ENCODE measurements around the gene DAP3.

The DAP3 gene

DNA sequence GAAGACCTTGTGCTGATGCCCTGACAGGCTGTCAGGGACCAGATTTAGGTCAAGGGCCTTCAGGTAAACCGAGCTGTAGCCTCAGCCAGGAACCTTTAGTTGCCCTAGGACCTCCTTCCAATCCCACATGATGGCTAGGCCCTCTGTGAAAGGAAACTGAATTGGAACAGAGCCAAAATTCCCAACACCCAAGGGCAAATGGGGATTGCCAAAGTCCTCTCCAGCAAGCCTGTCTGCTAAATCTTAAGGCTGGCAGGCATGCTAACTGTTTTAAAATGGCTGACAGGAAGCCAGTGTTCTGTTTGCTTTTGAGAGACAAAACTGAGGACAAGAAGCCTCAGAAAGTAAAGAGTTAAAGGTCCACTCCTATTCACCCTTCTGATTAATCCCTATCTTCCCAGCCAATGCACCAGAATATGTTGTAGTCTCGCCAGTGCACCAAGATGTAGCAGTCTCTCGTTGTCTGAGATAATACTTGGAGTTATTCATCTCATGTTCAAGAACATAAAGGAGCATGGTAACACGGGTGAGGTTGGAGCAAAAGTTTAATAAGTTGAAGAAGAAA, 43.8 kb upstream of the DAP3 start:
- no peak for ATAC-seq
- TF ChIP-seq, protein P1, sequence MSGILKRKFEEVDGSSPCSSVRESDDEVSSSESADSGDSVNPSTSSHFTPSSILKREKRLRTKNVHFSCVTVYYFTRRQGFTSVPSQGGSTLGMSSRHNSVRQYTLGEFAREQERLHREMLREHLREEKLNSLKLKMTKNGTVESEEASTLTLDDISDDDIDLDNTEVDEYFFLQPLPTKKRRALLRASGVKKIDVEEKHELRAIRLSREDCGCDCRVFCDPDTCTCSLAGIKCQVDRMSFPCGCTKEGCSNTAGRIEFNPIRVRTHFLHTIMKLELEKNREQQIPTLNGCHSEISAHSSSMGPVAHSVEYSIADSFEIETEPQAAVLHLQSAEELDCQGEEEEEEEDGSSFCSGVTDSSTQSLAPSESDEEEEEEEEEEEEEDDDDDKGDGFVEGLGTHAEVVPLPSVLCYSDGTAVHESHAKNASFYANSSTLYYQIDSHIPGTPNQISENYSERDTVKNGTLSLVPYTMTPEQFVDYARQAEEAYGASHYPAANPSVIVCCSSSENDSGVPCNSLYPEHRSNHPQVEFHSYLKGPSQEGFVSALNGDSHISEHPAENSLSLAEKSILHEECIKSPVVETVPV (CRISPR knock-in tag; IDR thresholded peaks at IDR 0.05) = no peak
- TF ChIP-seq, protein P2, sequence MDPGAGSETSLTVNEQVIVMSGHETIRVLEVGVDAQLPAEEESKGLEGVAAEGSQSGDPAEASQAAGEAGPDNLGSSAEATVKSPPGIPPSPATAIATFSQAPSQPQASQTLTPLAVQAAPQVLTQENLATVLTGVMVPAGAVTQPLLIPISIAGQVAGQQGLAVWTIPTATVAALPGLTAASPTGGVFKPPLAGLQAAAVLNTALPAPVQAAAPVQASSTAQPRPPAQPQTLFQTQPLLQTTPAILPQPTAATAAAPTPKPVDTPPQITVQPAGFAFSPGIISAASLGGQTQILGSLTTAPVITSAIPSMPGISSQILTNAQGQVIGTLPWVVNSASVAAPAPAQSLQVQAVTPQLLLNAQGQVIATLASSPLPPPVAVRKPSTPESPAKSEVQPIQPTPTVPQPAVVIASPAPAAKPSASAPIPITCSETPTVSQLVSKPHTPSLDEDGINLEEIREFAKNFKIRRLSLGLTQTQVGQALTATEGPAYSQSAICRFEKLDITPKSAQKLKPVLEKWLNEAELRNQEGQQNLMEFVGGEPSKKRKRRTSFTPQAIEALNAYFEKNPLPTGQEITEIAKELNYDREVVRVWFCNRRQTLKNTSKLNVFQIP (CRISPR knock-in tag; IDR thresholded peaks at IDR 0.05; ENCODE audit: borderline replicate concordance, low read depth) = no peak
- no peak for TF ChIP-seq SNAI2 (CRISPR knock-in tag; IDR thresholded peaks at IDR 0.05)
- TF ChIP-seq, protein P3, sequence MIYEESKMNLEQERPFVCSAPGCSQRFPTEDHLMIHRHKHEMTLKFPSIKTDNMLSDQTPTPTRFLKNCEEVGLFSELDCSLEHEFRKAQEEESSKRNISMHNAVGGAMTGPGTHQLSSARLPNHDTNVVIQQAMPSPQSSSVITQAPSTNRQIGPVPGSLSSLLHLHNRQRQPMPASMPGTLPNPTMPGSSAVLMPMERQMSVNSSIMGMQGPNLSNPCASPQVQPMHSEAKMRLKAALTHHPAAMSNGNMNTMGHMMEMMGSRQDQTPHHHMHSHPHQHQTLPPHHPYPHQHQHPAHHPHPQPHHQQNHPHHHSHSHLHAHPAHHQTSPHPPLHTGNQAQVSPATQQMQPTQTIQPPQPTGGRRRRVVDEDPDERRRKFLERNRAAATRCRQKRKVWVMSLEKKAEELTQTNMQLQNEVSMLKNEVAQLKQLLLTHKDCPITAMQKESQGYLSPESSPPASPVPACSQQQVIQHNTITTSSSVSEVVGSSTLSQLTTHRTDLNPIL (CRISPR knock-in tag; IDR thresholded peaks at IDR 0.05; ENCODE audit: low read depth) = no peak
- TF ChIP-seq ISL1 (CRISPR knock-in tag; IDR thresholded peaks at IDR 0.05) = no peak
- no peak for TF ChIP-seq RARB (CRISPR knock-in tag; IDR thresholded peaks at IDR 0.05)
- TF ChIP-seq TCF4 (CRISPR knock-in tag; IDR thresholded peaks at IDR 0.05; ENCODE audit: borderline replicate concordance) = no peak
- no peak for TF ChIP-seq ZNF70 (CRISPR knock-in tag; IDR thresholded peaks at IDR 0.05)
- no peak for TF ChIP-seq CSDC2 (CRISPR knock-in tag; IDR thresholded peaks at IDR 0.05)
- TF ChIP-seq ARNTL (CRISPR knock-in tag; IDR thresholded peaks at IDR 0.05; ENCODE audit: borderline replicate concordance, low read depth) = no peak
- no peak for TF ChIP-seq TOX (CRISPR knock-in tag; IDR thresholded peaks at IDR 0.05; ENCODE audit: borderline replicate concordance)
- TF ChIP-seq, protein P4, sequence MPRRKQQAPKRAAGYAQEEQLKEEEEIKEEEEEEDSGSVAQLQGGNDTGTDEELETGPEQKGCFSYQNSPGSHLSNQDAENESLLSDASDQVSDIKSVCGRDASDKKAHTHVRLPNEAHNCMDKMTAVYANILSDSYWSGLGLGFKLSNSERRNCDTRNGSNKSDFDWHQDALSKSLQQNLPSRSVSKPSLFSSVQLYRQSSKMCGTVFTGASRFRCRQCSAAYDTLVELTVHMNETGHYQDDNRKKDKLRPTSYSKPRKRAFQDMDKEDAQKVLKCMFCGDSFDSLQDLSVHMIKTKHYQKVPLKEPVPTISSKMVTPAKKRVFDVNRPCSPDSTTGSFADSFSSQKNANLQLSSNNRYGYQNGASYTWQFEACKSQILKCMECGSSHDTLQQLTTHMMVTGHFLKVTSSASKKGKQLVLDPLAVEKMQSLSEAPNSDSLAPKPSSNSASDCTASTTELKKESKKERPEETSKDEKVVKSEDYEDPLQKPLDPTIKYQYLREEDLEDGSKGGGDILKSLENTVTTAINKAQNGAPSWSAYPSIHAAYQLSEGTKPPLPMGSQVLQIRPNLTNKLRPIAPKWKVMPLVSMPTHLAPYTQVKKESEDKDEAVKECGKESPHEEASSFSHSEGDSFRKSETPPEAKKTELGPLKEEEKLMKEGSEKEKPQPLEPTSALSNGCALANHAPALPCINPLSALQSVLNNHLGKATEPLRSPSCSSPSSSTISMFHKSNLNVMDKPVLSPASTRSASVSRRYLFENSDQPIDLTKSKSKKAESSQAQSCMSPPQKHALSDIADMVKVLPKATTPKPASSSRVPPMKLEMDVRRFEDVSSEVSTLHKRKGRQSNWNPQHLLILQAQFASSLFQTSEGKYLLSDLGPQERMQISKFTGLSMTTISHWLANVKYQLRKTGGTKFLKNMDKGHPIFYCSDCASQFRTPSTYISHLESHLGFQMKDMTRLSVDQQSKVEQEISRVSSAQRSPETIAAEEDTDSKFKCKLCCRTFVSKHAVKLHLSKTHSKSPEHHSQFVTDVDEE (CRISPR knock-in tag; IDR thresholded peaks at IDR 0.05) = no peak
- no peak for TF ChIP-seq ZC3H10 (CRISPR knock-in tag; IDR thresholded peaks at IDR 0.05)
- TF ChIP-seq ZNF8 (CRISPR knock-in tag; IDR thresholded peaks at IDR 0.05) = no peak
- TF ChIP-seq ESRRG (CRISPR knock-in tag; IDR thresholded peaks at IDR 0.05) = no peak
- no peak for TF ChIP-seq ZNF565 (CRISPR knock-in tag; conservative IDR thresholded peaks at IDR 0.05; ENCODE audit: low read depth)
- no peak for TF ChIP-seq BACH2 (CRISPR knock-in tag; IDR thresholded peaks at IDR 0.05; ENCODE audit: borderline replicate concordance)
- TF ChIP-seq ZFP30 (CRISPR knock-in tag; IDR thresholded peaks at IDR 0.05) = no peak
- TF ChIP-seq GLIS3 (CRISPR knock-in tag; IDR thresholded peaks at IDR 0.05) = no peak
- TF ChIP-seq, protein P5, sequence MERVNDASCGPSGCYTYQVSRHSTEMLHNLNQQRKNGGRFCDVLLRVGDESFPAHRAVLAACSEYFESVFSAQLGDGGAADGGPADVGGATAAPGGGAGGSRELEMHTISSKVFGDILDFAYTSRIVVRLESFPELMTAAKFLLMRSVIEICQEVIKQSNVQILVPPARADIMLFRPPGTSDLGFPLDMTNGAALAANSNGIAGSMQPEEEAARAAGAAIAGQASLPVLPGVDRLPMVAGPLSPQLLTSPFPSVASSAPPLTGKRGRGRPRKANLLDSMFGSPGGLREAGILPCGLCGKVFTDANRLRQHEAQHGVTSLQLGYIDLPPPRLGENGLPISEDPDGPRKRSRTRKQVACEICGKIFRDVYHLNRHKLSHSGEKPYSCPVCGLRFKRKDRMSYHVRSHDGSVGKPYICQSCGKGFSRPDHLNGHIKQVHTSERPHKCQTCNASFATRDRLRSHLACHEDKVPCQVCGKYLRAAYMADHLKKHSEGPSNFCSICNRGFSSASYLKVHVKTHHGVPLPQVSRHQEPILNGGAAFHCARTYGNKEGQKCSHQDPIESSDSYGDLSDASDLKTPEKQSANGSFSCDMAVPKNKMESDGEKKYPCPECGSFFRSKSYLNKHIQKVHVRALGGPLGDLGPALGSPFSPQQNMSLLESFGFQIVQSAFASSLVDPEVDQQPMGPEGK (CRISPR knock-in tag; IDR thresholded peaks at IDR 0.05; ENCODE audit: borderline replicate concordance) = no peak

DNA sequence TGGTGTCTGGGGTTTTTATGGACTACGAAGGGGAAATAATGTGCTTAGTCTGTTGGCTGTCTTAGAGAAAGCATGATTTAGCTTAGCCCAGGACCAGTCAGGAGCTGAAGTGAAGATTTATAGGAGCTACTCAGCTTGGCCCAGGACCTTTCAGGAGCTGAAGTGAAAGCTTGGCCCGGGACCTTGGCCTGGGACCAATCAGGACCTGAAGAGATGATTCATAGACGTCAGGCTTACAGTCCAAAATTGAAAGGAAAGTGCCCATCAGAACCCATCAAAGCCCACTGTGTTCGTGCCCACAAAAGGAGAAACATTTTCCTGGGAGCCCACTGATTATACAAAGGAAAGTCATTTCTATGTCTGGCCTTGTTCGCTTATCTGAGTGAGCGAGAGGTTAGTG, 43.2 kb upstream of the DAP3 start:
- no peak for ATAC-seq
- TF ChIP-seq TOX (CRISPR knock-in tag; IDR thresholded peaks at IDR 0.05; ENCODE audit: borderline replicate concordance) (no peak), ARNTL (CRISPR knock-in tag; IDR thresholded peaks at IDR 0.05; ENCODE audit: borderline replicate concordance, low read depth) (no peak), RARB (CRISPR knock-in tag; IDR thresholded peaks at IDR 0.05) (no peak), BACH2 (CRISPR knock-in tag; IDR thresholded peaks at IDR 0.05; ENCODE audit: borderline replicate concordance) (no peak)

DNA sequence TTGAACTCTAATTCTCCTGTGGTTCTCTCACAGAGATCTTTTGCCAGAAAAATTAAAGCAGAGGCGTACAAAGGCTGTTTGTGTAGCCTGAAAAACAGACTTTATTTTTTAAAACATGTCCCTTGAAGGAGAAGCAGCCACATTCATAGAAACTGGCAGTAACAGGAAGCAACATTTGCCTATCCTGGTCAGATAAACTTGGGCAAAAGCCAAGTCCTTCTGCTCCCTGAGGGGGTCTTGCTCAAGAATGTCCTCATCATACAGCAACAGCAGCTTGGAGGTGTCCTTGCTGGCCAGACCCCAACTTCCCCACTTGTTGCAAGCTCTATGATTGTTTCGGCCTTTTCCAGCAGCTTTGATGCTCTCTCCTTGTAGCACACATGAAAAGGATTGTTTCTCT, 42.6 kb upstream of the DAP3 start:
- ATAC-seq = no peak
- TF ChIP-seq TOX (CRISPR knock-in tag; IDR thresholded peaks at IDR 0.05; ENCODE audit: borderline replicate concordance) = no peak
- TF ChIP-seq ARNTL (CRISPR knock-in tag; IDR thresholded peaks at IDR 0.05; ENCODE audit: borderline replicate concordance, low read depth) = no peak
- TF ChIP-seq, protein P2 (CRISPR knock-in tag; IDR thresholded peaks at IDR 0.05; ENCODE audit: borderline replicate concordance, low read depth) = no peak
- TF ChIP-seq BACH2 (CRISPR knock-in tag; IDR thresholded peaks at IDR 0.05; ENCODE audit: borderline replicate concordance) = no peak
- TF ChIP-seq ZC3H10 (CRISPR knock-in tag; IDR thresholded peaks at IDR 0.05) = no peak
- no peak for TF ChIP-seq PPARA (CRISPR knock-in tag; IDR thresholded peaks at IDR 0.05; ENCODE audit: borderline replicate concordance)
- no peak for TF ChIP-seq ISL1 (CRISPR knock-in tag; IDR thresholded peaks at IDR 0.05)

Measured in SK-N-SH treated with all-trans-retinoic acid at 6 μM for 48 hours (cell line).